ENCODE results near the gene KCNN3.

Gene KCNN3

DNA sequence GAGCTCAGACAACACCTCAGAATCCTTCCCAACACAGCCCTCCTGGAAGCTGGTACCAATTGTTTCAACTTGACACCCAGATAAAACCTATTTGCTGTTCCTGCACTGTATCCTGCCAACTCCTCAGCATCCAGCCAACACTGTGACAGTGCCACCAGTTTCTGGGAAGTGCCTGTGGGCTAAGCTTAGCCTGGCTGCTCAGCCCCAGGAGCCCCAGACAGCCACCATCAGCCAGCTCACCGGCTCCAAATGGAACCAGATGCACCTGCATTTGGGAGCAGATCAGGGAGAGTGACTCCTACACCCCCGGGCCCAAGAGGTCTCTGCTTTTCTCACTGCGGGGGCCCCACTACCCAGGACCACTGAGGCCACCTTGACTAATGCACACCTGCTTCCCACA, 24.9 kb downstream of the KCNN3 start:
- no peak overlapping the region for H3K27ac ChIP-seq
- TF ChIP-seq ZFX (IDR thresholded peaks at IDR 0.05; ENCODE audit: borderline replicate concordance): no peak
- TF ChIP-seq, protein P1, sequence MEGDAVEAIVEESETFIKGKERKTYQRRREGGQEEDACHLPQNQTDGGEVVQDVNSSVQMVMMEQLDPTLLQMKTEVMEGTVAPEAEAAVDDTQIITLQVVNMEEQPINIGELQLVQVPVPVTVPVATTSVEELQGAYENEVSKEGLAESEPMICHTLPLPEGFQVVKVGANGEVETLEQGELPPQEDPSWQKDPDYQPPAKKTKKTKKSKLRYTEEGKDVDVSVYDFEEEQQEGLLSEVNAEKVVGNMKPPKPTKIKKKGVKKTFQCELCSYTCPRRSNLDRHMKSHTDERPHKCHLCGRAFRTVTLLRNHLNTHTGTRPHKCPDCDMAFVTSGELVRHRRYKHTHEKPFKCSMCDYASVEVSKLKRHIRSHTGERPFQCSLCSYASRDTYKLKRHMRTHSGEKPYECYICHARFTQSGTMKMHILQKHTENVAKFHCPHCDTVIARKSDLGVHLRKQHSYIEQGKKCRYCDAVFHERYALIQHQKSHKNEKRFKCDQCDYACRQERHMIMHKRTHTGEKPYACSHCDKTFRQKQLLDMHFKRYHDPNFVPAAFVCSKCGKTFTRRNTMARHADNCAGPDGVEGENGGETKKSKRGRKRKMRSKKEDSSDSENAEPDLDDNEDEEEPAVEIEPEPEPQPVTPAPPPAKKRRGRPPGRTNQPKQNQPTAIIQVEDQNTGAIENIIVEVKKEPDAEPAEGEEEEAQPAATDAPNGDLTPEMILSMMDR (IDR thresholded peaks at IDR 0.05): no peak

DNA sequence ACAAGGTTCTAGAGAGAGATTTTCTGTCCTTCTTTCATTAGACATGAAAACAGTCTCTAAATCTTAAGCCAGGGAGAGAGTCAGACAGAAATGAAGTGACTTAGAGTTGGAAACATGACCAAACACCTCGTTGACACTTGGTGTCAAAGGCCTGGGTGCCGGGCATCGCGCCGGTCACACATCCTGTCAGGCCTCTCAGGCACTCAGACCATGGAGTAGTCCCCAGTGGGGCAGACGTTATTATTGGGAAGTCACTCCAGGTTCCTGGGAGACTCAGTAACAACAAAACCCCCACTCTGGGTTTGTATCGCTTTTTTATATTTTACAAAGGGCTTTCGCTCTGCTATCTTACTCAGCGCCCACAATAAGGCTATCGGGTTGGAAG, 25.8 kb downstream of the KCNN3 start:
- no peak for TF ChIP-seq ZFX (IDR thresholded peaks at IDR 0.05; ENCODE audit: borderline replicate concordance)
- TF ChIP-seq, protein P1 (IDR thresholded peaks at IDR 0.05): no peak
- H3K27ac ChIP-seq: no peak overlapping the region

DNA sequence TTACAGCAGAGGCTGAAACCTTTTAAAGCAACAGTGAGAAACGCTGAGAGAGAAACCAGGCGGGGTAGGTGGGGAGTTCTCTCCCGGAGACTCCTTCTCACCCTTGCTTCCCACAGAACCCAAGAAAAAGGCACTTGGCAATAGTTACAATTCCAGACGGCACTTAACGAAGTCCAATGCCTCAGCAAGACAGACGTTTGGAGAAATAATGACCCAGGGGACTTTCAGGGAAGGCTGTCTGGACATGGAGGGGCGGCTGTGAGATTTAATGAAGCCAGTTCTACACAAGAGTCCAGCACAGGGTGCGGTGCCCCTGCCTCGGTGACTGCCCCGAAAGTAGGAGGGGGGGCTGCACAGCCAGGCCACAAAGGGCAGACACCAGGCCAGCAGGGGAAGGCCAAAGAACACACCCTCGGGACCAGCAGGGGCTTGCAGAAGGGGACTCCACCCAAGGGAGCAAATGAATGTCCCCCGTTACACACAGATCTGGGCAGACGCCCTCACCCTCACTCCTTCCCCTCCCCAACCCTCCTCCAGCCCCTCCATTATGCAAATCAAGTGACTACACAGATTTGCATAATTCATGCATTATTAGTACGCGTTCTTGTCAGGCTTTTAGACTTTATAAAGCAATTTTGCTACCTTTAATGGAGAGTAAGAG, 26.3 kb downstream of the KCNN3 start:
- no peak for TF ChIP-seq ZFX (IDR thresholded peaks at IDR 0.05; ENCODE audit: borderline replicate concordance)
- TF ChIP-seq, protein P1 (IDR thresholded peaks at IDR 0.05): no peak
- H3K27ac ChIP-seq: no peak overlapping the region

DNA sequence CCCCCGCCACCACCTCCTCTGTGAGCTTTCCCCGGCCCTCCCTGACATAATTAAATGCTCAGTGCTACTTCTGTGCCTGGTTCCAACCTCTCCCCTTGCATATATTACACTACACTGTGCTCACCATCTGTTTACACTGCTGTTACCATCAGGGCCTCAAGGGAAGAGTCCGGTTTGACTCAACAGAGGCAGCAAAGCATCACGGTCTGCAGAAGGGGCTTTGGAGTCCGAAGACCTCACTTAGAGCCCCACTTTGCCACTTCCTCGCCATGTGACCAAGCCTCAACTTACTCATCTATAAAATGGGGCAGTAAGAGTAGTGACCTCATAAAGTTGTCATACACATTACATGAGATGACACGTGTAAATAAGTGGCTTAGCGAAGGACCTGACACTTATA, 27.4 kb downstream of the KCNN3 start:
- TF ChIP-seq, protein P1 (IDR thresholded peaks at IDR 0.05): no peak
- no peak for TF ChIP-seq ZFX (IDR thresholded peaks at IDR 0.05; ENCODE audit: borderline replicate concordance)
- H3K27ac ChIP-seq: no peak overlapping the region

DNA sequence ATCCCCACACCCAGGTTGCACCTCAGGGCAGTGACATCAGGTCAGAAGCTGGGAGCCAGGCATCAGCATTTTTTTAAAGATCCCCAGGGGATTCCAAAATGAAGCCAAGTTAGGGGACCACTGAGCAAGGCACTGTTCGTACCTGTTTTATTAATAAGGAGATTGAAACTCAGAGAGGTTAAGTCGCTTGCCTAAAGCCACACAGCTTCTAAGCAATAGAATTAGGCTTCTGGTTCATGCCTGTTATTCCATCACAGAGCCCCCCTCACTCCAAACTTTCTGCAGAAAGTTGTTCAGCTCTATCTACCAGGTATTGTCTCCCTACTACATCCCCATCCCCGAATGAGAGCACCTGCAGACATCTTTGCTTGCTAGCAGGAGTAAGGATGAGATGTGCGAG, 28.7 kb downstream of the KCNN3 start:
- TF ChIP-seq, protein P1 (IDR thresholded peaks at IDR 0.05): no peak
- no peak for TF ChIP-seq ZFX (IDR thresholded peaks at IDR 0.05; ENCODE audit: borderline replicate concordance)
- H3K27ac ChIP-seq: no peak overlapping the region

DNA sequence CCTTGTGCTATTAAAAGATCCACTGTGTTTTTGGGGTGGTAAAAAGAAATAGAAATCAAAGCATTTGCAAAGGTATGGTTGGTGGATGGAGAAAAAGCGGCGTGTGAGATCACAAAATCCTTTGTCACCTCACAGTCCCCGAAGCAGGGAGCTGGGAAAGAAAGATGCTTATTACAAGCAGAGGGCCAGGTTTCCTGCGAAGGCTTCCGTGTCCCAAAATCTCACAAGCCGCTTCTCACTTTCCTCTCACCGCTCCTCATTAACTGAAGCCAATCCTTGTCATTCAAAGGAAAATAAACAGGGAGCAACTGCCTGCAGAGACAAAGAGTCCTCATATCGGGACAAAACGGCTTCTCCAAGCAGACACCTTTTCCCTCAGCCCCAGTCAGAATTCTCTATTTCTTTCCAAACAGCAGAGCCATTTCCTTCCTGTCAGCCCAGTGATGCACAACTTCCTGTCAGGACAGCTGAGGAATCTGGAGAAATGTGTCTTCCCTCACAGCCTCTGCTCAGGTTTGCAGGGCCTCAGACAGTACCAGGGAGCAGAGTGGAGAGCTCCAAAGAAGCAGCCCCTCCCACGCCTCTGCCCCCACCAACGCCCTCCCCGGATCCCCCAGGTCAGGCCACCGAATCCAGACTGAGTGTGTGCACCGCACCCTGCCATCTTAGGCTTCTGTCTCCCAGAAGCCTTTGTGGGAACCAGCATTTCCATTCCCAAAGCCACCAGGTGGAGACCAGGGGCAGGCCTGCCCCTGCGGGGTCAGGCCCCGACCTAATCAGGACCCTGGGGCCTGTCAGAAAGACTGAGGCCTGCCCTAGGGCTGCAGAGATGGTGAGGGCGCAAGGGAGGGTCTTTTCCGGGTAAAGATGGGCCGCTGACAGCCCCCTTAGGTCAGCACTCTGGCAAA, 29.6 kb downstream of the KCNN3 start:
- H3K27ac ChIP-seq: no peak overlapping the region
- no peak for TF ChIP-seq ZFX (IDR thresholded peaks at IDR 0.05; ENCODE audit: borderline replicate concordance)
- TF ChIP-seq, protein P1 (IDR thresholded peaks at IDR 0.05): no peak

DNA sequence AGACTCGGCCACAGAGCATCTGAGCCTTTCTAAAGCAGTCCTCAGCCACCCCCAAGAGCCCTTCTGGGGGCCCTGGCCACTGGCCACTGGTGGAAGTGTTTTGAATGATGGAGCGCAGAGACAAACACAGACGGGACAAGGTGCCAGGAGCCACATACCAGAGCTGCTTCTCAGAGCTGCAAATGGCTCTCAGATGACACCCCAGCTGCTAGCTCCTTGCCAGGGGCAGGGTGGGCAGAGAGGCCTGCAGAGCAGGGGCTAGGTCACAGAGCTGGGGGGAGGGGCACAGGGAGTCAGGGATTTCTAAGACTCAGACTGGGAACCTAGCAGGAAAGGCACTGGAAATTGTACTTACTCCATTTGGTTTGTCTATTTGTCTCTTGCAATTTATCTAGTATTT, 30.4 kb downstream of the KCNN3 start:
- no peak overlapping the region for H3K27ac ChIP-seq
- TF ChIP-seq, protein P1 (IDR thresholded peaks at IDR 0.05): no peak
